ENCODE measurements around the gene AMACR.

AMACR gene

GRCh38 chr5:33981408-33982162 is 26.3 kb downstream of the AMACR start:
- no peaks in the 10 kb centered on the region for H3K36me3 ChIP-seq (ENCODE audit: control insufficient read depth, insufficient read depth, low read length)
- H3K27me3 ChIP-seq (ENCODE audit: insufficient read depth, low read length, poor library complexity): no peaks in the 10 kb centered on the region
- no peak overlapping the region for H3K18ac ChIP-seq (ENCODE audit: low read length)
- H4K5ac ChIP-seq (ENCODE audit: low read length): no peak overlapping the region
- no peak overlapping the region for H2BK5ac ChIP-seq (ENCODE audit: low read length)
- no CpG with 5 or more reads among the region's 8 CpGs for WGBS (ENCODE audit: extremely low coverage, insufficient coverage, low lambda C conversion rate)
- no peak overlapping the region for H2AK5ac ChIP-seq (ENCODE audit: low read length)
- H3K4ac ChIP-seq (ENCODE audit: low read depth, low read length): no peak overlapping the region
- peaks cover 3% of the 10 kb centered on the region for H3K4me1 ChIP-seq (ENCODE audit: control insufficient read depth, low read depth, low read length)
- H3K56ac ChIP-seq (ENCODE audit: low read length): no peak overlapping the region
- H2BK15ac ChIP-seq (replicated peaks; ENCODE audit: low read depth): no peak overlapping the region
- DNase-seq: no peak
- no peak overlapping the region for H3K9ac ChIP-seq (ENCODE audit: low read length)
- H3K4me2 ChIP-seq (ENCODE audit: low read length): no peak overlapping the region
- no peaks in the 10 kb centered on the region for H3K79me2 ChIP-seq (ENCODE audit: control insufficient read depth, insufficient read depth, low read length)
- H2BK120ac ChIP-seq (ENCODE audit: low read depth, low read length): no peak overlapping the region
- no peaks in the 10 kb centered on the region for H3K79me1 ChIP-seq (ENCODE audit: low read length)
- H3K23ac ChIP-seq (ENCODE audit: low read length): no peak overlapping the region
- no peak overlapping the region for H4K8ac ChIP-seq (ENCODE audit: low read depth, low read length)
- no peak overlapping the region for H3K4me3 ChIP-seq (ENCODE audit: low read length)
- H3K27ac ChIP-seq (ENCODE audit: low read depth, low read length): no peak overlapping the region

GRCh38 chr5:33980030-33980429 is 27.8 kb downstream of the AMACR start:
- Histone ChIP-seq H3K4me1 (ENCODE audit: control insufficient read depth, low read depth, low read length) (peaks cover 2% of the 10 kb centered on the region), H3K4me2 (ENCODE audit: low read length) (no peak overlapping the region), H3K27me3 (ENCODE audit: insufficient read depth, low read length, poor library complexity) (no peaks in the 10 kb centered on the region), H3K79me2 (ENCODE audit: control insufficient read depth, insufficient read depth, low read length) (no peaks in the 10 kb centered on the region), H2AK5ac (ENCODE audit: low read length) (no peak overlapping the region), H3K18ac (ENCODE audit: low read length) (no peak overlapping the region), H2BK15ac (replicated peaks; ENCODE audit: low read depth) (no peak overlapping the region), H4K5ac (ENCODE audit: low read length) (no peak overlapping the region), H3K23ac (ENCODE audit: low read length) (no peak overlapping the region), H2BK120ac (ENCODE audit: low read depth, low read length) (no peak overlapping the region), H3K4me3 (ENCODE audit: low read length) (no peak overlapping the region), H3K4ac (ENCODE audit: low read depth, low read length) (no peak overlapping the region), H3K56ac (ENCODE audit: low read length) (no peak overlapping the region), H4K8ac (ENCODE audit: low read depth, low read length) (no peak overlapping the region), H3K79me1 (ENCODE audit: low read length) (no peaks in the 10 kb centered on the region), H3K36me3 (ENCODE audit: control insufficient read depth, insufficient read depth, low read length) (no peaks in the 10 kb centered on the region), H3K9ac (ENCODE audit: low read length) (no peak overlapping the region), H2BK5ac (ENCODE audit: low read length) (no peak overlapping the region), H3K27ac (ENCODE audit: low read depth, low read length) (no peak overlapping the region)
- WGBS (ENCODE audit: extremely low coverage, insufficient coverage, low lambda C conversion rate): no CpG with 5 or more reads among the region's 3 CpGs
- DNase-seq: no peak

GRCh38 chr5:33978306-33978705 is 29.5 kb downstream of the AMACR start:
- no peak overlapping the region for H3K9ac ChIP-seq (ENCODE audit: low read length)
- no peak overlapping the region for H3K4me3 ChIP-seq (ENCODE audit: low read length)
- no peak overlapping the region for H4K5ac ChIP-seq (ENCODE audit: low read length)
- no peak overlapping the region for H4K8ac ChIP-seq (ENCODE audit: low read depth, low read length)
- H2BK5ac ChIP-seq (ENCODE audit: low read length): no peak overlapping the region
- H3K27me3 ChIP-seq (ENCODE audit: insufficient read depth, low read length, poor library complexity): no peaks in the 10 kb centered on the region
- no peaks in the 10 kb centered on the region for H3K4me1 ChIP-seq (ENCODE audit: control insufficient read depth, low read depth, low read length)
- no peaks in the 10 kb centered on the region for H3K36me3 ChIP-seq (ENCODE audit: control insufficient read depth, insufficient read depth, low read length)
- no peak overlapping the region for H2AK5ac ChIP-seq (ENCODE audit: low read length)
- no peak overlapping the region for H2BK15ac ChIP-seq (replicated peaks; ENCODE audit: low read depth)
- H3K79me1 ChIP-seq (ENCODE audit: low read length): no peaks in the 10 kb centered on the region
- H3K27ac ChIP-seq (ENCODE audit: low read depth, low read length): no peak overlapping the region
- WGBS (ENCODE audit: extremely low coverage, insufficient coverage, low lambda C conversion rate): no CpG with 5 or more reads among the region's 1 CpG
- H3K79me2 ChIP-seq (ENCODE audit: control insufficient read depth, insufficient read depth, low read length): no peaks in the 10 kb centered on the region
- no peak overlapping the region for H3K18ac ChIP-seq (ENCODE audit: low read length)
- H3K23ac ChIP-seq (ENCODE audit: low read length): no peak overlapping the region
- no peak overlapping the region for H2BK120ac ChIP-seq (ENCODE audit: low read depth, low read length)
- H3K4me2 ChIP-seq (ENCODE audit: low read length): no peak overlapping the region
- H3K56ac ChIP-seq (ENCODE audit: low read length): no peak overlapping the region
- peak; percentile 13 for DNase-seq
- H3K4ac ChIP-seq (ENCODE audit: low read depth, low read length): no peak overlapping the region

DNA sequence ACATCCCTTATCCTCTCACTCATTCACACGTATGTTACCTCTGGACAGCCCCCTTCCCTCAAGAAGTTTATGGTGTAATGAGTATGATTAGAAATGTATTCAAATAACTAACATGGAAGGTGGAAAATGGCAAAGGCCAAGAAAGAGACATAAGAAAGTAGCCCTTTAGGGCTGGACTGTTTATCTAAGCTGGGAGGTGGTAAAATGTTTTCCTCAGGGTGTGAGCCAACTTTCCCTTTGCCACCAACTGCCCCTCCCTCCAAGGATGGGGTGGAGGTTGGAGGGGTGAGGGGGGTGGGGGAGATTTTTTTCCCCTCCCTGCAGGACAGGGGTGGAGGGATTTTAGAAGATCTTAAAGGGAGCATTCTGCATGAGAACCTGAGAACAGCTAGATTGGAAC is 31.5 kb downstream of the AMACR start:
- WGBS (ENCODE audit: extremely low coverage, insufficient coverage, low lambda C conversion rate): no CpG with 5 or more reads among the region's 1 CpG
- H3K56ac ChIP-seq (ENCODE audit: low read length): no peak overlapping the region
- no peaks in the 10 kb centered on the region for H3K36me3 ChIP-seq (ENCODE audit: control insufficient read depth, insufficient read depth, low read length)
- no peak overlapping the region for H4K5ac ChIP-seq (ENCODE audit: low read length)
- no peaks in the 10 kb centered on the region for H3K79me2 ChIP-seq (ENCODE audit: control insufficient read depth, insufficient read depth, low read length)
- H3K27ac ChIP-seq (ENCODE audit: low read depth, low read length): no peak overlapping the region
- no peak overlapping the region for H3K4ac ChIP-seq (ENCODE audit: low read depth, low read length)
- no peak overlapping the region for H3K4me2 ChIP-seq (ENCODE audit: low read length)
- H3K79me1 ChIP-seq (ENCODE audit: low read length): no peaks in the 10 kb centered on the region
- DNase-seq: no peak
- H4K8ac ChIP-seq (ENCODE audit: low read depth, low read length): no peak overlapping the region
- H2BK120ac ChIP-seq (ENCODE audit: low read depth, low read length): no peak overlapping the region
- no peaks in the 10 kb centered on the region for H3K4me1 ChIP-seq (ENCODE audit: control insufficient read depth, low read depth, low read length)
- H3K9ac ChIP-seq (ENCODE audit: low read length): no peak overlapping the region
- no peak overlapping the region for H3K4me3 ChIP-seq (ENCODE audit: low read length)
- no peak overlapping the region for H3K23ac ChIP-seq (ENCODE audit: low read length)
- H3K18ac ChIP-seq (ENCODE audit: low read length): no peak overlapping the region
- no peak overlapping the region for H2AK5ac ChIP-seq (ENCODE audit: low read length)
- H2BK5ac ChIP-seq (ENCODE audit: low read length): no peak overlapping the region
- no peaks in the 10 kb centered on the region for H3K27me3 ChIP-seq (ENCODE audit: insufficient read depth, low read length, poor library complexity)
- H2BK15ac ChIP-seq (replicated peaks; ENCODE audit: low read depth): no peak overlapping the region

DNA sequence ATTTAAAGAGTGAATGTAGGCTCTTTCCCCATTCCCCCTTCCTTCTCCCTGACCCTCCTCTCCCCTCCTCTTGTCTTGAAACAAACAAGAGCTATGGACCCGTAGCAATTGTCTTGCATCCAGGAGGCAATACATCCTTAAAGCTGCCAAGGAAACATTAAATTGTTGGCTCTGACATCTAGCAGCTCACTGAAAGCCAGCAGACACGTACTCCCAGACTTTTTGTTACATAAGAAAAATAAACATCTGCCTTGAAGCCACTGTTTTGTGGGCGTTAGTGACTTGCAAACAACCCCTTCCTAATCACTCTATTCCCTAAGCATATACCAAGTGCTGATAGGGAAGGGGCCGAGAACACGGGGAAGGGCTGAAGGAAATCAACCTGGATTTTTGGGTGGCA is 32.0 kb downstream of the AMACR start:
- Histone ChIP-seq H3K4me3 (ENCODE audit: low read length) (no peak overlapping the region), H3K4ac (ENCODE audit: low read depth, low read length) (no peak overlapping the region), H3K18ac (ENCODE audit: low read length) (no peak overlapping the region), H3K79me1 (ENCODE audit: low read length) (no peaks in the 10 kb centered on the region), H3K4me1 (ENCODE audit: control insufficient read depth, low read depth, low read length) (no peaks in the 10 kb centered on the region), H3K36me3 (ENCODE audit: control insufficient read depth, insufficient read depth, low read length) (no peaks in the 10 kb centered on the region), H3K79me2 (ENCODE audit: control insufficient read depth, insufficient read depth, low read length) (no peaks in the 10 kb centered on the region), H2AK5ac (ENCODE audit: low read length) (no peak overlapping the region), H2BK5ac (ENCODE audit: low read length) (no peak overlapping the region), H3K27me3 (ENCODE audit: insufficient read depth, low read length, poor library complexity) (no peaks in the 10 kb centered on the region), H2BK15ac (replicated peaks; ENCODE audit: low read depth) (no peak overlapping the region), H4K5ac (ENCODE audit: low read length) (no peak overlapping the region), H4K8ac (ENCODE audit: low read depth, low read length) (no peak overlapping the region), H3K9ac (ENCODE audit: low read length) (no peak overlapping the region), H2BK120ac (ENCODE audit: low read depth, low read length) (no peak overlapping the region), H3K23ac (ENCODE audit: low read length) (no peak overlapping the region), H3K4me2 (ENCODE audit: low read length) (no peak overlapping the region), H3K56ac (ENCODE audit: low read length) (no peak overlapping the region), H3K27ac (ENCODE audit: low read depth, low read length) (no peak overlapping the region)
- DNase-seq: no peak
- WGBS (ENCODE audit: extremely low coverage, insufficient coverage, low lambda C conversion rate): no CpG with 5 or more reads among the region's 5 CpGs

GRCh38 chr5:33973271-33973670 is 34.6 kb downstream of the AMACR start:
- DNase-seq: no peak
- H3K18ac ChIP-seq (ENCODE audit: low read length): no peak overlapping the region
- H4K5ac ChIP-seq (ENCODE audit: low read length): no peak overlapping the region
- no peak overlapping the region for H2AK5ac ChIP-seq (ENCODE audit: low read length)
- no peak overlapping the region for H3K23ac ChIP-seq (ENCODE audit: low read length)
- no peak overlapping the region for H2BK5ac ChIP-seq (ENCODE audit: low read length)
- H3K9ac ChIP-seq (ENCODE audit: low read length): no peak overlapping the region
- H4K8ac ChIP-seq (ENCODE audit: low read depth, low read length): no peak overlapping the region
- H3K79me1 ChIP-seq (ENCODE audit: low read length): no peaks in the 10 kb centered on the region
- no peak overlapping the region for H3K4me3 ChIP-seq (ENCODE audit: low read length)
- H3K4ac ChIP-seq (ENCODE audit: low read depth, low read length): no peak overlapping the region
- H3K36me3 ChIP-seq (ENCODE audit: control insufficient read depth, insufficient read depth, low read length): no peaks in the 10 kb centered on the region
- no peak overlapping the region for H2BK15ac ChIP-seq (replicated peaks; ENCODE audit: low read depth)
- H3K4me1 ChIP-seq (ENCODE audit: control insufficient read depth, low read depth, low read length): no peaks in the 10 kb centered on the region
- H2BK120ac ChIP-seq (ENCODE audit: low read depth, low read length): no peak overlapping the region
- H3K27ac ChIP-seq (ENCODE audit: low read depth, low read length): no peak overlapping the region
- H3K4me2 ChIP-seq (ENCODE audit: low read length): no peak overlapping the region
- no CpG with 5 or more reads among the region's 2 CpGs for WGBS (ENCODE audit: extremely low coverage, insufficient coverage, low lambda C conversion rate)
- H3K79me2 ChIP-seq (ENCODE audit: control insufficient read depth, insufficient read depth, low read length): no peaks in the 10 kb centered on the region
- H3K27me3 ChIP-seq (ENCODE audit: insufficient read depth, low read length, poor library complexity): no peaks in the 10 kb centered on the region
- no peak overlapping the region for H3K56ac ChIP-seq (ENCODE audit: low read length)
